SK-N-MC (cell line): ENCODE results near the gene LYPD6.

Source experiments
- EZH2 ChIP-seq: fragments of 200-600 bp; sonication (generic); IDR thresholded peaks from one replicate; pipeline ENCODE4 v1.6.1; 2017; ENCODE audit warnings: antibody characterized with exemption
- FOXP2 ChIP-seq: optimal IDR thresholded peaks from 2 replicates; pipeline ENCODE3; 2011; ENCODE audit warnings: mild to moderate bottlenecking, moderate library complexity; ENCODE audit not compliant: insufficient read depth; ENCODE audit errors: extremely low read length, control extremely low read depth
- POLR2AphosphoS5 ChIP-seq: IDR thresholded peaks from 2 replicates; pipeline ENCODE4 v1.6.1; 2012; ENCODE audit warnings: mild to moderate bottlenecking, low read depth, low read length, borderline replicate concordance

DNA sequence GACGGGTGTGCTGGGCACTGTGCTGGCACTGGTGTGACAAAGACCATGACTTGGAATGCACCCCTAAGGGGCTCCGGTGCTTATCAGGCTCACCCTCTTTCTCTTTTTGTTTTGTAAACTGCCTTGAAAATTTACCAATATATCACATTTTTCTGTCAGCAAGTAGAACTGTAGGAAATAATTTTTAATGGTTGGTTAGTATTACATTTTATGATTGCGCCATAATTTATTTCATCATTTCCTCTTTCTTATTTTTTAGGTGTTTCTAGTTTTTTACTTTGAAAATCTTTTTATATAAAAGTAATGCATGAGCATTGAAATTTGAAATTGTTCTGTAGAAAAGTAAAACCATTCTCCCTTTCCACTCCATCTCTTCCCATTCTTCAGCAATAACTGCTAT lies 156.3 kb downstream of the LYPD6 start:
- TF ChIP-seq EZH2: no peak
- no peak for TF ChIP-seq POLR2AphosphoS5
- no peak for TF ChIP-seq FOXP2
